MG63 (cell line): ENCODE measurements around the gene SLC30A2. TPM values are rescaled to one million over a fixed set of nuclear protein-coding genes. Genes with fewer than 3 reads are reported as not detected.
"Not testable (repeated sequence)": the region's sequence is repeated elsewhere in the genome, so short reads cannot be mapped to it uniquely, and the experiment has no call there.

ENCODE experiments used
- DNase-seq: peaks from one replicate; pipeline ENCODE4 v3.0.0-alpha.2; 2020
- H3K27me3 ChIP-seq: fragments of 250-450 bp; sonication (Bioruptor Pico); 2 replicates; pipeline ENCODE4 v1.5.1; 2020; ENCODE audit warnings: mild to moderate bottlenecking, moderate library complexity
- H3K36me3 ChIP-seq: fragments of 250-450 bp; sonication (Bioruptor Pico); 2 replicates; pipeline ENCODE4 v1.5.1; 2020; ENCODE audit warnings: mild to moderate bottlenecking, moderate library complexity
- H3K4me3 ChIP-seq: fragments of 250-450 bp; sonication (Bioruptor Pico); 2 replicates; pipeline ENCODE4 v1.5.1; 2020; ENCODE audit warnings: mild to moderate bottlenecking, moderate library complexity
- H3K9me3 ChIP-seq: fragments of 250-450 bp; sonication (Bioruptor Pico); 2 replicates; pipeline ENCODE4 v1.5.1; 2020; ENCODE audit warnings: mild to moderate bottlenecking, moderate library complexity
- total RNA-seq: library from RNA; depleted of rRNA; stranded (reverse); fragments of >200 nt; shearing (Covaris generic); gene quantifications from 2 replicates; pipeline ENCODE4 v1.2.3, GENCODE V29; 2014; ENCODE audit warnings: low replicate concordance; rRNA removed

SLC30A2 gene
- not detected in 2 replicates for total RNA-seq

- Histone ChIP-seq H3K4me3 (no peak within 1 kb of the TSS), H3K9me3 (no peaks in the 10 kb centered on the region), H3K27me3 (peaks cover 28% of the 10 kb centered on the region), H3K36me3 (no peaks in the 10 kb centered on the region)
- peak; percentile 28 for DNase-seq
Measured at GRCh38 chr1:26045722-26046245, at the start of gene SLC30A2. Gene SLC30A2, minus strand, starts transcription at chr1:26046118. Its CDS starts 222 bp downstream, at chr1:26045896.

DNA sequence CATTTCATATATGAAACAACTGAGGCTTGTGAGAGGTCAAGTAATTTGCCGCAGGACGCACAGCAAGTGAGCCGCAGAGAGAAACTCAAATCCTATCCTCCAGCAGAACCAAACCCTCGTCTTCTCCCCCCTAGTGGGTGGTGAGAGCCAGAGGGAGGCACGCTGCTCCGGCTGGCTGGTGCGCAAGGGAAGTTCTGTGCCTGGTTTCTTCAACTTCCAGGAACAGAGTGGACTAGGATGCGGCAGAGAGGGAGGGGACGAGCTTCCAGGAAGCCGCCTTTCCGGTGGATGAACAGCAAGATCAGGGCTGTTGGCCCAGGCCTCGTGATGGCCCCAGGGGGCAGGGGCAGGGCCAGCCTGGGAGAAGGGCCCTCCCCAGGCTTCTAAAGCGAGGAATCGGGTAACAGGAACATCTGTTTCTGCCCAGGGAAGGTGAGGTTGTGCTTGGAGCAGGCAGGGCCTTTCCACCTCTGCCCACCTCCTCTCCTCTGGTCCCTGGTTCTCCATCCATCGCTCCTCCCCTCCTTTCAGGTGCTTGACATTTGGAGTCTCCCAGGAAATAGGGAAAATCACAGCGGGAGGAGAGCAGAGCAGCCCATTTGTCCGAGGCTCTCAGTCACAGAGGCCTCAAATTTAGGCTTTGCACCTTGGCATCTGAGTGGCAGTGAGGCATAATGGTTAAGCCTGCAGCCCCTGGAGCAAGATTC is 48.9 kb upstream of the SLC30A2 start:
- Histone ChIP-seq H3K36me3 (no peaks in the 10 kb centered on the region), H3K27me3 (peaks cover 16% of the 10 kb centered on the region; the same call in 1 of the 2 replicates), H3K4me3 (no peak overlapping the region), H3K9me3 (peaks cover 2% of the 10 kb centered on the region)
- DNase-seq = peak; percentile 13

GRCh38 chr1:26094076-26094669 is 48.3 kb upstream of the SLC30A2 start:
- H3K36me3 ChIP-seq = no peaks in the 10 kb centered on the region
- H3K27me3 ChIP-seq = peaks cover 16% of the 10 kb centered on the region; the same call in 1 of the 2 replicates
- peaks cover 2% of the 10 kb centered on the region for H3K9me3 ChIP-seq
- no peak overlapping the region for H3K4me3 ChIP-seq
- no peak for DNase-seq

DNA sequence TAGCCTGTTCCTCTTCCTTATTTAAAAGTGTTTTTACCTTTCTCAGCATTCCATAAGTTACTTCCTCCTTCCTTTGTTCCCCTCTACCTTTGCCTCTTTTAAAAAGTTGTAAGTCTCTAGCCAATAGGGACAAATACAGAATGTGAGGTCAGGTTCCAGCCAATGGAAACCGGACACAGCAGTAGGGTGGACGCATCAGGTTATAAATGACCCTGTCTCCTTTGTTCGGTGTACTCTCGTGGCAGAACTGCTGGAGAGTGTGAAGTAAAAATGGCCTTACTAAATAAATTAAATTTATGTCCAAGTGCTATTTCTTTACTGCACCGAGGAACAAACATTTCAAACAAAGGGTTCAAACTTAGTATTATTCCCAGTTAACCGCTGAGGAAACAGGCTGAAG is 47.7 kb upstream of the SLC30A2 start:
- H3K27me3 ChIP-seq = peaks cover 16% of the 10 kb centered on the region; the same call in 1 of the 2 replicates
- not testable (repeated sequence) for H3K4me3 ChIP-seq, DNase-seq, H3K9me3 ChIP-seq, H3K36me3 ChIP-seq

DNA sequence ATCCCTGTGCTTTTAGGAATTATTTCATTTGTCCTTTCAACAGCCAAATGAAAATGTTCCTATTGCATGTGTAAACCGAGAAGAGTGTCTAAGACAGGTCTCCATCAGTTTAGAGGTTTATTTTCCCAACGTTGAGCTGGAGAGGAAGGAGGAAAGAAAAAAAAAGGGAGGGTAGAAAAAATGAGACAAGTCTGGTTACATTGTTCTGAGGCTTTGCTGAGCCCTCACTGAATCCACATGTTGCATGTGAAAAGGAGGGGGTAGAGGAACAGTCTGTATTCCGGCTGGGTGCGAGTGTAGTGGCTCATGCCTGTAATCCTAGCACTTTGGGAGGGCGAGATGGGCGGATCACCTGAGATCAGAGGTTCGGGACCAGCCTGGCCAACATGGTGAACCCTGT is 46.5 kb upstream of the SLC30A2 start:
- H3K9me3 ChIP-seq = peaks cover 2% of the 10 kb centered on the region
- peaks cover 16% of the 10 kb centered on the region; the same call in 1 of the 2 replicates for H3K27me3 ChIP-seq
- no peaks in the 10 kb centered on the region for H3K36me3 ChIP-seq
- H3K4me3 ChIP-seq = no peak overlapping the region
- DNase-seq = no peak

GRCh38 chr1:26090893-26091292 is 45.0 kb upstream of the SLC30A2 start:
- H3K9me3 ChIP-seq = peaks cover 2% of the 10 kb centered on the region

GRCh38 chr1:26089125-26089524 is 43.2 kb upstream of the SLC30A2 start:
- DNase-seq = no peak
- no peaks in the 10 kb centered on the region for H3K36me3 ChIP-seq
- H3K27me3 ChIP-seq = peaks cover 16% of the 10 kb centered on the region; the same call in 1 of the 2 replicates
- H3K4me3 ChIP-seq = no peak overlapping the region
- peaks cover 2% of the 10 kb centered on the region for H3K9me3 ChIP-seq

More at GRCh38 chr1:26090893-26091292, 45.0 kb upstream of the SLC30A2 start:
- DNase-seq = no peak
- Histone ChIP-seq H3K27me3 (peaks cover 16% of the 10 kb centered on the region; the same call in 1 of the 2 replicates), H3K36me3 (no peaks in the 10 kb centered on the region), H3K4me3 (no peak overlapping the region)

DNA sequence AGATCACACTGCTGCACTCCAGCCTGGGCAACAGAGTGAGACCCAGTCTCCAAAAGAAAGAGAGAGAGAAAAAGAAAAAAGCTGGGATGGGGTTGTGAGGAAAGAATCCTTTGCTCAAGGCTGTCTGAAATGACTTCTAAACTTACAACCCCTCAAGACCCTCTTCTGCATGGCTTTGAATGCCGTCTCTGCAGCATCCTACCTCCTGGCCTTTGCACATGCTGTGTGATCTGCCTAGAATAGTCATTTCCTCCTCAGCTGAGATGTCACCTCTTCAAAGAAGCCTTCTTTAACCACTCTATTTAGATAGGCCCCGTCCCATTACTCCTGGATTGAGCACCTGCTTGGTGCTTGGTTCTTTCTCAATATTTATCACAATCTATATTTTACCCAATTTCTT is 38.9 kb upstream of the SLC30A2 start:
- Histone ChIP-seq H3K27me3 (no peaks in the 10 kb centered on the region), H3K9me3 (no peaks in the 10 kb centered on the region), H3K36me3 (no peaks in the 10 kb centered on the region), H3K4me3 (no peak overlapping the region)
- no peak for DNase-seq

- peak; percentile 74 for DNase-seq
- Histone ChIP-seq H3K9me3 (no peaks in the 10 kb centered on the region), H3K27me3 (no peaks in the 10 kb centered on the region), H3K36me3 (no peaks in the 10 kb centered on the region), H3K4me3 (no peak overlapping the region)
Measured at GRCh38 chr1:26084091-26084561, 38.2 kb upstream of the SLC30A2 start.

DNA sequence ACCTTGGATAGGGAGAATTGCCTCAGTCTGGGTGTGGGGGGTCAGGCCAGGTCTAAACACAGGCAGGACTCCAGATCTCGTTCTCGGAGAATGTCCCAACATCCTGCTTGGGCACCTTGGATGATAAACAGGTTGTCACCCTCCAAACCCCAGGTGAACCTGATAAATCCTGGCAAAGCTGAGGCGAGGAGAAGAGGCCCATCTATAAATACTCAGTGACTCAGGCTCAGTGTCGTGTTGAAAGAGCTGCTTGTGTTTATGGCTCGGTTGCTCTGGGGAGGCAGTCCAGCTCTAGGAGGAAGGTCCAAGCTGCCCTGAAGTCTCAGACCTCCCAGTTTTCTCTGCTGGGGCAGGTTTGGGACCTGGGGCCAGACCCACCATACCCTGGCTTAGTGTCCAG is 37.3 kb upstream of the SLC30A2 start:
- Histone ChIP-seq H3K9me3 (no peaks in the 10 kb centered on the region), H3K4me3 (no peak overlapping the region), H3K27me3 (no peaks in the 10 kb centered on the region), H3K36me3 (no peaks in the 10 kb centered on the region)
- DNase-seq = peak; percentile 42

GRCh38 chr1:26082020-26082350 is 36.1 kb upstream of the SLC30A2 start:
- H3K36me3 ChIP-seq = no peaks in the 10 kb centered on the region
- DNase-seq = no peak
- H3K4me3 ChIP-seq = no peak overlapping the region
- H3K9me3 ChIP-seq = no peaks in the 10 kb centered on the region
- no peaks in the 10 kb centered on the region for H3K27me3 ChIP-seq

DNA sequence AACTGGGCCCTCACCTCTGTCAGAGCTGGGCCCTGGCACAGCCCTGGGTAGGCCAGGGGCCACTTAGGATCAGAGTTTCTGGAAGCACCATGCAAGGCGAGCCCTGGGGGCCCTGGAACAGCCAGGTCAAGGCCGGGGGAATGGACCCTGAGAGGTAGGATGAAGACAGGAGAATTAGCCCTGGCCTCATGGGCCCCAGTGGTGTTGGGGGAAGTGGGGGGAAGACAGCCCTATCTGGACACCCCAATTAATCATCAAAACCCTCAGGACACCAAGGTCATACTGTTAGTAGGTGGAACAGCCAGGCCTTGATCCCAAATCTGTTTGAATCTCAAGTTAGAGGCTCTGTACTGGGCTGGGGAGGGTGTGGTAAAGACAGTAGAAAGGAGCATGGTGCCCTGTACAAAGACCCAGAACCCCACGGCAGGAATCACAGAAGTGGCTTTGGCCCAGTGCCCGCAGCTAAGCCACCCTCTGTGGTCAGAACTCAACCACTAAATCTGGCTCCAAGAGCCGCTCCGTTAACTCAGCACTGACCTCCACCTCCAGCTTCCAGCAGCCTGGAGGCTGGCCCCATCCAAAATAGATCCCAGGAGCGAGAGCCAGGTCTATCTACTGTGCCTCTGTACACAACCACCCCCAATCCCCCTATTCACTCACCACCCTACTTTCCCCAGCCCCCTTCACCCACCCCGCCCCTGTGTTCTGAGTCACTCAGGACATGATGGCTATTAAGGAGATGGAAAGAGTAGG is 35.5 kb upstream of the SLC30A2 start:
- H3K36me3 ChIP-seq = no peaks in the 10 kb centered on the region
- no peaks in the 10 kb centered on the region for H3K9me3 ChIP-seq
- H3K4me3 ChIP-seq = no peak overlapping the region
- H3K27me3 ChIP-seq = no peaks in the 10 kb centered on the region
- no peak for DNase-seq

- H3K9me3 ChIP-seq = no peaks in the 10 kb centered on the region
- H3K4me3 ChIP-seq = no peak overlapping the region
- no peaks in the 10 kb centered on the region for H3K27me3 ChIP-seq
- no peak for DNase-seq
- H3K36me3 ChIP-seq = no peaks in the 10 kb centered on the region
Measured at GRCh38 chr1:26079960-26080814, 34.3 kb upstream of the SLC30A2 start.

- DNase-seq = no peak
Measured at GRCh38 chr1:26079178-26079563, 33.3 kb upstream of the SLC30A2 start.

GRCh38 chr1:26078286-26079177 is 32.6 kb upstream of the SLC30A2 start:
- no peak for DNase-seq
- no peaks in the 10 kb centered on the region for H3K27me3 ChIP-seq
- H3K4me3 ChIP-seq = no peak overlapping the region
- H3K9me3 ChIP-seq = no peaks in the 10 kb centered on the region
- no peaks in the 10 kb centered on the region for H3K36me3 ChIP-seq

More at GRCh38 chr1:26079178-26079563, 33.3 kb upstream of the SLC30A2 start:
- H3K4me3 ChIP-seq = no peak overlapping the region
- no peaks in the 10 kb centered on the region for H3K9me3 ChIP-seq
- H3K36me3 ChIP-seq = no peaks in the 10 kb centered on the region
- H3K27me3 ChIP-seq = no peaks in the 10 kb centered on the region
